SH-SY5Y (cell line): ENCODE data around the gene DLX3.

ENCODE experiments used
- GATA2 ChIP-seq: IDR thresholded peaks from 2 replicates; pipeline ENCODE4 v1.6.1; 2011; ENCODE audit warnings: mild to moderate bottlenecking, low read depth, low read length
- GATA3 ChIP-seq: IDR thresholded peaks from 2 replicates; pipeline ENCODE4 v1.6.1; 2011; ENCODE audit warnings: low read depth, mild to moderate bottlenecking, low read length, moderate library complexity

DNA sequence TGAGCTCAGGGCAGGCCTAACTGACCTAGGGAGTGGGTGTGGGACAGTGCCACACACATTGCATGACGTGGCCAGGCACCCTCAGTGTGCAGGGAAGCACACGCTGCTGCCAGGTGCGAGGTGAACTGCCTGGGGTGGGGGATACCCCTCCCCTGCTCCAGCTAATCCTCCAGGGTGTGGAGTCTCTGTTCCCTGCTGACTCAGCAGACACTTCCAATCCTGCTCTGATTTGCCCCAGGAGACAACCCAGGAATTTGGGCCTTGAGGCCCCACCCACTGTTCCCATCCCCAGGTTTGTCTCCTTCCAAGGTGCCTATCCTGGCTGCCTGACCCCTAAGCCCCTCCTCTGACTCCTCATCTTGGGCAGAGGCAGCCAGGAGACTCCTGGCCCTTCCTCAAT is 10.7 kb downstream of the DLX3 start:
- no peak for TF ChIP-seq GATA3
- no peak for TF ChIP-seq GATA2
